H1 (cell line): ENCODE results near the gene SH3RF3. TPM values are rescaled to one million over a fixed set of nuclear protein-coding genes. Genes with fewer than 3 reads are reported as not detected.

Source experiments
- CTCF ChIA-PET: fragments of 300-600 bp; sonication (Branson Sonifier 250); formaldehyde crosslinking; loops from one replicate; lab custom pipeline; 2021; ENCODE audit not compliant: partially characterized antibody; lab: Charles Lee
- POLR2A ChIA-PET: fragments of 300-600 bp; sonication (Branson Sonifier 250); formaldehyde crosslinking; loops from one replicate; lab custom pipeline; 2021; ENCODE audit warnings: inconsistent platforms; ENCODE audit not compliant: partially characterized antibody; lab: Charles Lee
- DNase-seq, 2 experiments: peaks; one replicate each; pipeline versions ENCODE4 v3.0.0 to v3.0.0-alpha.2; 2010 to 2022; ENCODE audit warnings: low spot score in 2 of 2, low read depth in 1 of 2, mixed read lengths in 1 of 2
- FAIRE-seq: peaks from 2 replicates; lab custom pipeline; 2011; peaks lifted over from hg19 to GRCh38; lab: Jason Lieb, UNC
- H2AFZ ChIP-seq: 2 replicates; pipeline ENCODE4 v1.8.1; 2012; ENCODE audit warnings: low read length, inconsistent platforms
- H2AK5ac ChIP-seq: 2 replicates; pipeline ENCODE4 v1.6.1; 2013; ENCODE audit warnings: low read depth, low read length
- H2BK120ac ChIP-seq: replicated peaks from 2 replicates; pipeline ENCODE3; 2013; ENCODE audit warnings: low read depth, low read length, inconsistent platforms
- H2BK12ac ChIP-seq: 2 replicates; pipeline ENCODE4 v1.6.1; 2013; ENCODE audit warnings: low read depth, low read length
- H2BK15ac ChIP-seq: 2 replicates; pipeline ENCODE4 v1.6.1; 2013; ENCODE audit warnings: low read length
- H2BK20ac ChIP-seq: 2 replicates; pipeline ENCODE4 v1.6.1; 2013; ENCODE audit warnings: low read length
- H2BK5ac ChIP-seq: 2 replicates; pipeline ENCODE4 v1.6.1; 2013; ENCODE audit warnings: low read depth, low read length
- H3K14ac ChIP-seq: 2 replicates; pipeline ENCODE4 v1.6.1; 2013; ENCODE audit warnings: inconsistent platforms; ENCODE audit not compliant: insufficient read length
- H3K18ac ChIP-seq: 2 replicates; pipeline ENCODE4 v1.6.1; 2013; ENCODE audit warnings: low read length; ENCODE audit errors: extremely low read depth
- H3K23ac ChIP-seq: 2 replicates; pipeline ENCODE4 v1.6.1; 2013; ENCODE audit warnings: inconsistent platforms; ENCODE audit not compliant: insufficient read length
- H3K23me2 ChIP-seq: 2 replicates; pipeline ENCODE4 v1.6.1; 2013; ENCODE audit warnings: low read depth, low read length
- H3K27ac ChIP-seq: 2 replicates; pipeline ENCODE4 v1.6.1; 2011; ENCODE audit warnings: low read depth, low read length, inconsistent platforms
- H3K27me3 ChIP-seq, 4 experiments: replicated peaks in 1 of 4; 1 replicate in 1 of 4; 2 replicates in 3 of 4; pipeline versions ENCODE4 v1.6.1 to v1.8.1; 2011 to 2013; ENCODE audit warnings: low read length in 3 of 4, mild to moderate bottlenecking in 3 of 4, inconsistent platforms in 2 of 4, mixed read lengths in 2 of 4, moderate library complexity in 1 of 4; ENCODE audit not compliant: control insufficient read depth in 3 of 4, insufficient read depth in 3 of 4; ENCODE audit errors: extremely low read depth in 1 of 4
- H3K36me3 ChIP-seq, 4 experiments: 2 replicates each; pipeline versions ENCODE4 v1.6.1 to v1.8.1; 2011 to 2013; ENCODE audit warnings: mild to moderate bottlenecking in 4 of 4, low read length in 3 of 4, moderate library complexity in 2 of 4, control low read depth in 1 of 4, inconsistent platforms in 1 of 4; ENCODE audit not compliant: insufficient read depth in 4 of 4, control insufficient read depth in 2 of 4
- H3K4ac ChIP-seq: replicated peaks from 2 replicates; pipeline ENCODE3; 2013; ENCODE audit warnings: low read length, low read depth, mixed read lengths, inconsistent platforms; ENCODE audit not compliant: insufficient read length
- H3K4me1 ChIP-seq, 4 experiments: replicated peaks in 1 of 4; 1 replicate in 1 of 4; 2 replicates in 3 of 4; pipeline versions ENCODE4 v1.6.1 to v1.8.1; 2011 to 2013; ENCODE audit warnings: low read length in 3 of 4, inconsistent platforms in 2 of 4, mixed read lengths in 1 of 4; ENCODE audit not compliant: insufficient read depth in 4 of 4, control insufficient read depth in 3 of 4
- H3K4me2 ChIP-seq, 2 experiments: 2 replicates each; pipeline versions ENCODE4 v1.6.1 to v1.8.1; 2011 to 2013; ENCODE audit warnings: low read depth in 2 of 2, low read length in 2 of 2, control low read depth in 1 of 2, inconsistent platforms in 1 of 2, mild to moderate bottlenecking in 1 of 2; ENCODE audit not compliant: insufficient read depth in 1 of 2
- H3K4me3 ChIP-seq, 4 experiments: fragments of 200-600, 300-600 bp in 1 of 4; sonication (generic), shearing (Covaris generic), sonication (Bioruptor Twin) in 1 of 4; 2 replicates each; pipeline versions ENCODE4 v1.5.1 to v1.8.1; 2011 to 2016; ENCODE audit warnings: low read length in 4 of 4, low read depth in 3 of 4, control low read depth in 2 of 4, inconsistent platforms in 2 of 4, mild to moderate bottlenecking in 2 of 4, mixed read lengths in 1 of 4, moderate library complexity in 1 of 4; ENCODE audit not compliant: insufficient read depth in 2 of 4; ENCODE audit errors: extremely low read depth in 1 of 4
- H3K56ac ChIP-seq: replicated peaks from 2 replicates; pipeline ENCODE3; 2013; ENCODE audit warnings: low read depth, mild to moderate bottlenecking, mixed read lengths, low read length, inconsistent platforms; ENCODE audit not compliant: insufficient read length
- H3K79me1 ChIP-seq: 2 replicates; pipeline ENCODE4 v1.6.1; 2013; ENCODE audit warnings: low read depth, low read length, control low read depth
- H3K79me2 ChIP-seq, 2 experiments: 2 replicates each; pipeline versions ENCODE4 v1.6.1 to v1.8.1; 2012 to 2013; ENCODE audit warnings: low read length in 2 of 2, mild to moderate bottlenecking in 2 of 2, inconsistent platforms in 1 of 2; ENCODE audit not compliant: insufficient read depth in 2 of 2, control insufficient read depth in 1 of 2
- H3K9ac ChIP-seq, 4 experiments: replicated peaks in 1 of 4; 1 replicate in 1 of 4; 2 replicates in 3 of 4; pipeline versions ENCODE4 v1.6.1 to v1.8.1; 2011 to 2013; ENCODE audit warnings: low read depth in 3 of 4, low read length in 3 of 4, control low read depth in 2 of 4, mild to moderate bottlenecking in 2 of 4, moderate library complexity in 2 of 4, inconsistent platforms in 1 of 4; ENCODE audit errors: extremely low read depth in 1 of 4
- H3K9me3 ChIP-seq, 2 experiments: 2 replicates each; pipeline versions ENCODE4 v1.6.1 to v1.8.1; 2012 to 2013; ENCODE audit warnings: mild to moderate bottlenecking in 2 of 2, moderate library complexity in 2 of 2, control low read depth in 1 of 2, inconsistent platforms in 1 of 2, low read depth in 1 of 2, low read length in 1 of 2, mixed read lengths in 1 of 2; ENCODE audit not compliant: insufficient read depth in 2 of 2
- H4K20me1 ChIP-seq, 2 experiments: replicated peaks in 1 of 2; 2 replicates each; pipeline versions ENCODE3 to v1.8.1; 2011 to 2013; ENCODE audit warnings: inconsistent platforms in 2 of 2, low read length in 2 of 2, mild to moderate bottlenecking in 1 of 2; ENCODE audit not compliant: insufficient read depth in 2 of 2, control insufficient read depth in 1 of 2
- H4K5ac ChIP-seq: 2 replicates; pipeline ENCODE4 v1.6.1; 2013; ENCODE audit warnings: low read length, low read depth, mixed read lengths, inconsistent platforms; ENCODE audit not compliant: insufficient read length
- H4K8ac ChIP-seq: 2 replicates; pipeline ENCODE4 v1.8.0; 2013; ENCODE audit warnings: mild to moderate bottlenecking, moderate library complexity, low read length, inconsistent platforms; ENCODE audit not compliant: insufficient read depth; ENCODE audit errors: extremely low read depth
- H4K91ac ChIP-seq: replicated peaks from 2 replicates; pipeline ENCODE3; 2013; ENCODE audit warnings: low read length, mixed read lengths, inconsistent platforms; ENCODE audit not compliant: insufficient read length
- BACH1 ChIP-seq: IDR thresholded peaks from 2 replicates; pipeline ENCODE4 v1.6.1; 2012; ENCODE audit warnings: low read length, improper control_type of control experiment
- BRCA1 ChIP-seq: IDR thresholded peaks from 2 replicates; pipeline ENCODE4 v1.6.1; 2012; ENCODE audit warnings: low read depth, low read length, improper control_type of control experiment
- CBX5 ChIP-seq: fragments of 300-800, 300-1000 bp; sonication (generic); IDR thresholded peaks from 2 replicates; pipeline ENCODE4 v1.7.1; 2016; ENCODE audit warnings: antibody characterized with exemption, low read length, low read depth
- CREB1 ChIP-seq: IDR thresholded peaks from 2 replicates; pipeline ENCODE4 v1.6.1; 2012; ENCODE audit warnings: inconsistent platforms
- EGR1 ChIP-seq: IDR thresholded peaks from 2 replicates; pipeline ENCODE4 v1.6.1; 2011; ENCODE audit warnings: low read depth, low read length, borderline replicate concordance
- HDAC6 ChIP-seq: IDR thresholded peaks from one replicate; pipeline ENCODE4 v1.7.1; 2012; ENCODE audit warnings: low read depth, mild to moderate bottlenecking, inconsistent platforms, low read length, moderate library complexity
- KDM4A ChIP-seq: IDR thresholded peaks from one replicate; pipeline ENCODE4 v1.7.1; 2012; ENCODE audit warnings: low read depth, mild to moderate bottlenecking, moderate library complexity, low read length, inconsistent platforms; ENCODE audit not compliant: severe bottlenecking
- MAFK ChIP-seq: IDR thresholded peaks from 2 replicates; pipeline ENCODE4 v1.6.1; 2012; ENCODE audit warnings: low read depth, mild to moderate bottlenecking, improper control_type of control experiment, low read length
- SP2 ChIP-seq: IDR thresholded peaks from 2 replicates; pipeline ENCODE4 v1.6.1; 2012; ENCODE audit warnings: mild to moderate bottlenecking, low read length, inconsistent platforms
- SP4 ChIP-seq: IDR thresholded peaks from 2 replicates; pipeline ENCODE4 v1.6.1; 2012; ENCODE audit warnings: low read length, inconsistent platforms
- TCF12 ChIP-seq: IDR thresholded peaks from 2 replicates; pipeline ENCODE4 v1.6.1; 2011; ENCODE audit warnings: low read depth, mild to moderate bottlenecking, low read length
- YY1 ChIP-seq: IDR thresholded peaks from 2 replicates; pipeline ENCODE4 v1.6.1; 2011; ENCODE audit warnings: low read depth, mild to moderate bottlenecking, low read length
- ZNF274 ChIP-seq: IDR thresholded peaks from 2 replicates; pipeline ENCODE4 v1.7.0; 2012; ENCODE audit warnings: low read length, borderline replicate concordance; ENCODE audit errors: extremely low read depth
- WGBS, 2 experiments: shearing (Covaris generic) in 1 of 2; methylation state at CpG; one replicate each; pipeline versions ENCODE4 v1.1.6 to v1.1.7; 2013 to 2015; ENCODE audit warnings: low lambda C conversion rate in 2 of 2, mixed read lengths in 2 of 2, inconsistent platforms in 1 of 2, low coverage in 1 of 2, missing lambda C conversion rate in 1 of 2; ENCODE audit not compliant: insufficient replicate concordance in 2 of 2, insufficient coverage in 1 of 2, insufficient read length in 1 of 2; ENCODE audit errors: extremely low coverage in 1 of 2, missing lambda C conversion rate in 1 of 2; 5-methylcytosine and 5-hydroxymethylcytosine counted together
- polyA plus RNA-seq, 7 experiments: library from polyadenylated mRNA; depleted of rRNA in 3 of 7; stranded (reverse) in 5 of 7; unstranded in 2 of 7; fragments of >200 nt in 5 of 7; fragments of 200-250 nt in 2 of 7; gene quantifications; 1 replicate in 5 of 7; 2 replicates in 1 of 7; 4 replicates in 1 of 7; pipeline versions ENCODE4 v1.2.1 to v1.2.3, GENCODE V29; 2011 to 2013; ENCODE audit warnings: missing spikeins in 2 of 7, mixed read lengths in 2 of 7
- total RNA-seq: library from RNA; stranded (reverse); fragmentation: NEBNext Ultra II Directional; extraction: Animal tissue kit (Norgen Biotek cat#: 25700); gene quantifications from 2 replicates; pipeline ENCODE4 v1.2.1, GENCODE V29; 2021
- TF ChIP-seq, protein P1 (sequence below), 3 experiments: IDR thresholded peaks; 1 replicate in 2 of 3; 2 replicates in 1 of 3; pipeline versions ENCODE4 v1.5.1 to v1.6.1; 2011; ENCODE audit warnings: low read length in 3 of 3, mild to moderate bottlenecking in 3 of 3, inconsistent platforms in 2 of 3, low read depth in 1 of 3, moderate library complexity in 1 of 3; ENCODE audit not compliant: insufficient read depth in 1 of 3; ENCODE audit errors: control extremely low read depth in 1 of 3

The SH3RF3 gene
- total and polyA plus RNA-seq, 2 of the 8 experiments (the other 6 are each of a cell fraction or from before 2014, with no cell fraction given) = 0.11 to 0.65 TPM

DNA sequence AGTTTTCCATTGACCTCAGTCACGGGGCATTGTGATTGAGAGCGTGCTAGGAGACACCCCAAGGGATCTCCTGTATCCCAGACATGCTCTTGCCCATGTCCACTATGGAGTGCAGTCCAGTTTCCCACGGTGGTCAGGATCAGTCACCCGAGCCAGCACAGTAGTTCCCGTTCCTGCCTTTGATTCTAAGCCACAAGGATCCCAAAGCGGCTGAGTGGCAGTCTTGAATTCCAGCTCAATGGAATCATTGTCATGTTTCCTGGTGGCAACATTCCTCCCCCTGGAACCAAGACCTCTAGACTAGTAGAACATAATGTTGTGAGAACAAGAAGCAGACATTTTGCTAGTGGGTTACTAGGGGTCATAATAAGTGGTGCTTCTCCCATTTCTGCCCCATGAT is 330.5 kb downstream of the SH3RF3 start:
- Histone ChIP-seq H3K79me1 (no peaks in the 10 kb centered on the region), H3K18ac (no peak overlapping the region), H3K23ac (no peak overlapping the region), H3K14ac (no peak overlapping the region), H2BK12ac (no peak overlapping the region), H3K9me3 (no peaks in the 10 kb centered on the region), H4K8ac (no peak overlapping the region), H4K20me1 (no peaks in the 10 kb centered on the region), H2AFZ (no peak overlapping the region), H2BK5ac (no peak overlapping the region), H3K27ac (no peak overlapping the region), H2BK120ac (no peak overlapping the region), H4K91ac (no peak overlapping the region), H3K36me3 (no peaks in the 10 kb centered on the region), H3K4me3 (no peak overlapping the region), H3K56ac (no peak overlapping the region), H4K5ac (no peak overlapping the region), H3K4me1 (no peaks in the 10 kb centered on the region), H3K4me2 (no peak overlapping the region), H3K9ac (no peak overlapping the region), H3K27me3 (no peaks in the 10 kb centered on the region), H3K4ac (no peak overlapping the region), H2AK5ac (no peak overlapping the region), H3K23me2 (no peaks in the 10 kb centered on the region), H2BK15ac (no peak overlapping the region), H3K79me2 (no peaks in the 10 kb centered on the region), H2BK20ac (no peak overlapping the region)
- ChIA-PET POLR2A (no interaction called here), CTCF (interaction anchor here (1.0 to 1.3 kb wide), 2 partner anchors 8 to 11 kb away, joined by 3 to 4 read pairs; no protein-coding TSS in a partner anchor)
- 87% methylated on average over 6 of the region's 6 CpGs; no CpG with 5 or more reads in 1 of the 2 experiments for WGBS, 2 experiments
- FAIRE-seq (no peak), DNase-seq (no peak)
- no peak for TF ChIP-seq YY1
- TF ChIP-seq TCF12 = no peak
- TF ChIP-seq MAFK = no peak
- no peak for TF ChIP-seq HDAC6
- no peak for TF ChIP-seq CREB1
- TF ChIP-seq BACH1 = no peak
- no peak for TF ChIP-seq ZNF274
- no peak for TF ChIP-seq EGR1
- TF ChIP-seq SP2 = no peak
- no peak for TF ChIP-seq CBX5
- no peak for TF ChIP-seq BRCA1
- TF ChIP-seq SP4 = no peak
- TF ChIP-seq, protein P1, sequence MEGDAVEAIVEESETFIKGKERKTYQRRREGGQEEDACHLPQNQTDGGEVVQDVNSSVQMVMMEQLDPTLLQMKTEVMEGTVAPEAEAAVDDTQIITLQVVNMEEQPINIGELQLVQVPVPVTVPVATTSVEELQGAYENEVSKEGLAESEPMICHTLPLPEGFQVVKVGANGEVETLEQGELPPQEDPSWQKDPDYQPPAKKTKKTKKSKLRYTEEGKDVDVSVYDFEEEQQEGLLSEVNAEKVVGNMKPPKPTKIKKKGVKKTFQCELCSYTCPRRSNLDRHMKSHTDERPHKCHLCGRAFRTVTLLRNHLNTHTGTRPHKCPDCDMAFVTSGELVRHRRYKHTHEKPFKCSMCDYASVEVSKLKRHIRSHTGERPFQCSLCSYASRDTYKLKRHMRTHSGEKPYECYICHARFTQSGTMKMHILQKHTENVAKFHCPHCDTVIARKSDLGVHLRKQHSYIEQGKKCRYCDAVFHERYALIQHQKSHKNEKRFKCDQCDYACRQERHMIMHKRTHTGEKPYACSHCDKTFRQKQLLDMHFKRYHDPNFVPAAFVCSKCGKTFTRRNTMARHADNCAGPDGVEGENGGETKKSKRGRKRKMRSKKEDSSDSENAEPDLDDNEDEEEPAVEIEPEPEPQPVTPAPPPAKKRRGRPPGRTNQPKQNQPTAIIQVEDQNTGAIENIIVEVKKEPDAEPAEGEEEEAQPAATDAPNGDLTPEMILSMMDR (IDR thresholded peaks at IDR 0.05; ENCODE audit: control extremely low read depth in 1 of 3, insufficient read depth in 1 of 3, low read depth in 1 of 3, low read length in 3 of 3) = no peak
- no peak for TF ChIP-seq KDM4A
